ENCODE results near the gene RNF217. TPM values are rescaled to one million over a fixed set of nuclear protein-coding genes. Genes with fewer than 3 reads are reported as not detected.
A peak's percentile ranks its signal among the peaks of the same experiment; 100 is the strongest.
"Not testable (repeated sequence)": the region's sequence is repeated elsewhere in the genome, so short reads cannot be mapped to it uniquely, and the experiment has no call there.

Gene RNF217
- polyA plus RNA-seq (2011; rRNA removed) (18.6 and 29.3 TPM in 2 replicates), polyA minus RNA-seq (2011; rRNA and poly(A)+ RNA removed) (50.9 and 51.8 TPM in 2 replicates)

DNA sequence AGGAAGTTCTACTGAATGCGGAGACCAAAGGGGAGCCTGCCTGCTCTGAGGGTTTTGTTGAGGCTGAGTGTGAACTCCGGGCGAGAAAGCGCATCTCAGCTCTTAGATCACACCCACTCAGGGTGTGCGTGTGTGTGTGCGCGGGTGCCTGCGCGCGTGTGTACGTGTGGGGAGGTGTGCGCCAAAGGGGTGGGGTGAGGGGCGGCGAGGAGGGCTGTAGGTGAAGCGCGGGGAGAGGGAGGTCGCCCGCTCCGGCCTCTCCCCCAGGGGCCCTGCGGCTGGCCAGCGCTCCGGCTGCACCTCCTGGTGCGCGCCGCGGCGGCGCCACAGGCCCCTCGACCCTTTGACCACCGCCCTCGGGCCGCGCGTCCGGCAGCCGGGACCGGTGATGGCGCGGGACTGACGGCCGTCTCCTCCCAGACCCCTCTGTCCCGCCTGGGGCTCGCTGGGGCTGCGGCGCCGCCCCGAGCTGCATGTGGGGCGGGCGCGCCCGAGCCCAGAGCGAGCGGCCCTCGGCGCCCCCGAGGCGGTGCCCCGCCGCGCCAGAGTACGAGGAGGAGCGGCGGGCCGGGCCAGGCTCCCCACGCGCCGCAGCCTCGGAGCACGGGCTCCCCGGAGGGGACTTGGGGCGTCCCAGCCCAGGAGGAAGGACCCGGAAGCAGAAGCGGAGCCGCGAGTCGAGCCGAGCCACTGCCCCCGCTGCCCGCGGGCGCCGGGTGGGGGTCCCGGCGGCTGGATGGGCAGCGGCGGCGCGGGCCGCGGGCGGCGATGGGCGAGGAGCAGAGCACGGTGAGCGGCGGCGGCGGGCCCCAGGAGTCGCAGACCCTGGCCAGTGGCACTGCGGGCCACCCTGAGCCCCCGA, at the start of gene RNF217:
TSS of gene RNF217 (plus strand) at position 661 of the 862 bp plus-strand sequence. CDS start at position 769, 108 bp downstream.
- CTCF ChIA-PET = interaction anchor here (1.0 to 3.5 kb wide), 3 partner anchors 152 to 154 kb away, joined by 3 to 28 read pairs (median 4); no protein-coding TSS in a partner anchor
- Histone ChIP-seq H3K27me3 (ENCODE audit: control insufficient read depth, insufficient read depth, low read length) (no peaks in the 10 kb centered on the region), H3K36me3 (ENCODE audit: control insufficient read depth, insufficient read depth, low read length) (no peaks in the 10 kb centered on the region; the same call in 1 of the 2 replicates), H3K4me3 (ENCODE audit: low read depth, low read length) (peak within 1 kb of the TSS; percentile 71)
- DNase-seq (ENCODE audit: low read depth) = no peak
- POLR2A ChIA-PET = no interaction called here
- TF ChIP-seq, protein P1, sequence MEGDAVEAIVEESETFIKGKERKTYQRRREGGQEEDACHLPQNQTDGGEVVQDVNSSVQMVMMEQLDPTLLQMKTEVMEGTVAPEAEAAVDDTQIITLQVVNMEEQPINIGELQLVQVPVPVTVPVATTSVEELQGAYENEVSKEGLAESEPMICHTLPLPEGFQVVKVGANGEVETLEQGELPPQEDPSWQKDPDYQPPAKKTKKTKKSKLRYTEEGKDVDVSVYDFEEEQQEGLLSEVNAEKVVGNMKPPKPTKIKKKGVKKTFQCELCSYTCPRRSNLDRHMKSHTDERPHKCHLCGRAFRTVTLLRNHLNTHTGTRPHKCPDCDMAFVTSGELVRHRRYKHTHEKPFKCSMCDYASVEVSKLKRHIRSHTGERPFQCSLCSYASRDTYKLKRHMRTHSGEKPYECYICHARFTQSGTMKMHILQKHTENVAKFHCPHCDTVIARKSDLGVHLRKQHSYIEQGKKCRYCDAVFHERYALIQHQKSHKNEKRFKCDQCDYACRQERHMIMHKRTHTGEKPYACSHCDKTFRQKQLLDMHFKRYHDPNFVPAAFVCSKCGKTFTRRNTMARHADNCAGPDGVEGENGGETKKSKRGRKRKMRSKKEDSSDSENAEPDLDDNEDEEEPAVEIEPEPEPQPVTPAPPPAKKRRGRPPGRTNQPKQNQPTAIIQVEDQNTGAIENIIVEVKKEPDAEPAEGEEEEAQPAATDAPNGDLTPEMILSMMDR (IDR thresholded peaks at IDR 0.05; ENCODE audit: insufficient read depth, low read depth, low read length) = no peak

- ChIA-PET CTCF (interaction anchor here (1.0 kb wide), 1 partner anchor 51 kb away, joined by 3 read pairs; no protein-coding TSS in a partner anchor), POLR2A (no interaction called here)
- H3K27me3 ChIP-seq (ENCODE audit: control insufficient read depth, insufficient read depth, low read length) = no peaks in the 10 kb centered on the region
- no peaks in the 10 kb centered on the region for H3K36me3 ChIP-seq (ENCODE audit: control insufficient read depth, insufficient read depth, low read length)
- TF ChIP-seq, protein P1 (IDR thresholded peaks at IDR 0.05; ENCODE audit: insufficient read depth, low read depth, low read length) = no peak
- no peak for DNase-seq (ENCODE audit: low read depth)
- H3K4me3 ChIP-seq (ENCODE audit: low read depth, low read length) = no peak overlapping the region
Observed at GRCh38 chr6:124913056-124913455, 49.2 kb upstream of the RNF217 start.

- CTCF ChIA-PET = no interaction called here
- no peak for DNase-seq (ENCODE audit: low read depth)
Observed at GRCh38 chr6:124917769-124918168, 44.5 kb upstream of the RNF217 start.

GRCh38 chr6:124919703-124920102, 42.5 kb upstream of the RNF217 start:
- H3K4me3 ChIP-seq (ENCODE audit: low read depth, low read length); DNase-seq (ENCODE audit: low read depth); H3K36me3 ChIP-seq (ENCODE audit: control insufficient read depth, insufficient read depth, low read length); H3K27me3 ChIP-seq (ENCODE audit: control insufficient read depth, insufficient read depth, low read length); POLR2A ChIA-PET: not testable (repeated sequence)
- CTCF ChIA-PET = interaction anchor here (1.0 to 1.1 kb wide), 2 partner anchors 11 to 14 kb away, joined by 3 to 5 read pairs; no protein-coding TSS in a partner anchor

More at GRCh38 chr6:124917769-124918168, 44.5 kb upstream of the RNF217 start:
- H3K27me3 ChIP-seq (ENCODE audit: control insufficient read depth, insufficient read depth, low read length) = no peaks in the 10 kb centered on the region
- TF ChIP-seq, protein P1 (IDR thresholded peaks at IDR 0.05; ENCODE audit: insufficient read depth, low read depth, low read length) = no peak
- H3K36me3 ChIP-seq (ENCODE audit: control insufficient read depth, insufficient read depth, low read length) = no peaks in the 10 kb centered on the region
- POLR2A ChIA-PET = no interaction called here
- H3K4me3 ChIP-seq (ENCODE audit: low read depth, low read length) = no peak overlapping the region

GRCh38 chr6:124924333-124924759, 37.9 kb upstream of the RNF217 start:
- Histone ChIP-seq H3K36me3 (ENCODE audit: control insufficient read depth, insufficient read depth, low read length) (no peaks in the 10 kb centered on the region), H3K27me3 (ENCODE audit: control insufficient read depth, insufficient read depth, low read length) (no peaks in the 10 kb centered on the region), H3K4me3 (ENCODE audit: low read depth, low read length) (no peak overlapping the region)
- TF ChIP-seq, protein P1 (IDR thresholded peaks at IDR 0.05; ENCODE audit: insufficient read depth, low read depth, low read length) = no peak
- ChIA-PET POLR2A (interaction anchor here (0.6 kb wide), 1 partner anchor 263 kb away, joined by 3 read pairs; no protein-coding TSS in a partner anchor), CTCF (no interaction called here)
- DNase-seq (ENCODE audit: low read depth) = peak; percentile 33

Measured in BJ (cell line).